GM18907 (cell line): ENCODE data around the gene NECAB2.

Experiments used
- ATAC-seq: cut with Tn5 transposase; IDR thresholded peaks from one replicate; pipeline ENCODE4 v1.9.1; 2021; ENCODE audit warnings: mild to moderate bottlenecking, moderate library complexity; ENCODE audit not compliant: unreplicated experiment

Gene NECAB2

GRCh38 chr16:83981799-83982198, 13.8 kb downstream of the NECAB2 start:
- no peak for ATAC-seq

- no peak for ATAC-seq
Observed at GRCh38 chr16:83983491-83983890, 15.4 kb downstream of the NECAB2 start.

GRCh38 chr16:83989300-83989699, 21.3 kb downstream of the NECAB2 start:
- no peak for ATAC-seq

GRCh38 chr16:83990492-83990891, 22.4 kb downstream of the NECAB2 start:
- no peak for ATAC-seq

GRCh38 chr16:83992624-83993023, 24.6 kb downstream of the NECAB2 start:
- no peak for ATAC-seq

GRCh38 chr16:83994087-83994486, 26.0 kb downstream of the NECAB2 start:
- no peak for ATAC-seq

GRCh38 chr16:83994703-83995102, 26.7 kb downstream of the NECAB2 start:
- no peak for ATAC-seq

- no peak for ATAC-seq
Observed at GRCh38 chr16:83995754-83996153, 27.7 kb downstream of the NECAB2 start.

GRCh38 chr16:83996481-83997252, 28.6 kb downstream of the NECAB2 start:
- no peak for ATAC-seq

- ATAC-seq = no peak
Observed at GRCh38 chr16:83998091-83998490, 30.0 kb downstream of the NECAB2 start.

GRCh38 chr16:84000989-84001642, 33.1 kb downstream of the NECAB2 start:
- no peak for ATAC-seq

GRCh38 chr16:84001726-84002125, 33.7 kb downstream of the NECAB2 start:
- ATAC-seq = no peak

GRCh38 chr16:84003038-84003437, 35.0 kb downstream of the NECAB2 start:
- no peak for ATAC-seq

- no peak for ATAC-seq
Observed at GRCh38 chr16:84004442-84004841, 36.4 kb downstream of the NECAB2 start.

- no peak for ATAC-seq
Observed at GRCh38 chr16:84005391-84005790, 37.3 kb downstream of the NECAB2 start.

- no peak for ATAC-seq
Observed at GRCh38 chr16:84007520-84007919, 39.5 kb downstream of the NECAB2 start.

GRCh38 chr16:84007965-84008364, 39.9 kb downstream of the NECAB2 start:
- ATAC-seq = no peak

GRCh38 chr16:84009282-84009681, 41.2 kb downstream of the NECAB2 start:
- no peak for ATAC-seq

- ATAC-seq = peak; percentile 87
Observed at GRCh38 chr16:84013787-84014569, 45.9 kb downstream of the NECAB2 start.

GRCh38 chr16:84014570-84015327, 46.7 kb downstream of the NECAB2 start:
- ATAC-seq = no peak

GRCh38 chr16:84015399-84015798, 47.4 kb downstream of the NECAB2 start:
- no peak for ATAC-seq
